Tibial artery (tissue), 4 donors: ENCODE results near the gene KAT8.

Experiments
- DNase-seq, 2 donors: peaks; one replicate each; pipeline ENCODE4 v3.0.0-alpha.2; 2019
- H3K27ac ChIP-seq, 2 donors: fragments of 200-600 bp; sonication (generic) in 1 of 2; 1 replicate in 1 of 2; 2 replicates in 1 of 2; pipeline ENCODE4 v1.5.1; 2018 to 2019; ENCODE audit warnings: mild to moderate bottlenecking in 1 of 2
- H3K27me3 ChIP-seq, 2 donors: fragments of 200-600 bp; sonication (generic) in 1 of 2; one replicate each; pipeline versions ENCODE4 v1.5.1 to v1.6.0; 2016 to 2019
- H3K36me3 ChIP-seq, 3 donors: fragments of 200-600 bp; sonication (generic) in 2 of 3; one replicate each; pipeline ENCODE4 v1.5.1; 2016 to 2019; ENCODE audit warnings: mild to moderate bottlenecking in 2 of 3
- H3K4me1 ChIP-seq, 4 donors: fragments of 200-600 bp; sonication (generic) in 2 of 4; 1 replicate in 3 of 4; 2 replicates in 1 of 4; pipeline ENCODE4 v1.5.1; 2016 to 2019
- H3K4me3 ChIP-seq, 2 donors: fragments of 200-600 bp; sonication (generic) in 1 of 2; 1 replicate in 1 of 2; 2 replicates in 1 of 2; pipeline ENCODE4 v1.5.1; 2018 to 2019; ENCODE audit warnings: mild to moderate bottlenecking in 2 of 2
- H3K9me3 ChIP-seq, 3 donors: fragments of 200-600 bp; sonication (generic) in 1 of 3; one replicate each; pipeline ENCODE4 v1.5.1; 2016 to 2019
- CTCF ChIP-seq, 2 experiments: fragments of 200-600 bp in 1 of 2; fragments of 450-650 bp in 1 of 2; IDR thresholded peaks; one replicate each; pipeline ENCODE4 v1.5.1; 2017 to 2019; ENCODE audit warnings: antibody characterized with exemption in 2 of 2, mild to moderate bottlenecking in 1 of 2, moderate library complexity in 1 of 2
- intact Hi-C: fragments of 100-400 bp; cut with DNase I; formaldehyde crosslinking; loops from one replicate; pipeline ENCODE4 v1.15.0; 2023; ENCODE audit warnings: low total_unique reads

Gene KAT8

GRCh38 chr16:31105677-31106213 lies 11.7 kb upstream of the KAT8 start:
- DNase-seq, result peak; percentile 72 to 89
- peak; percentile 70 to 81 for TF ChIP-seq CTCF (IDR thresholded peaks at IDR 0.05)
- Histone ChIP-seq H3K4me3 (peak overlapping the region; percentile 21 to 30), H3K9me3 (no peaks in the 10 kb centered on the region), H3K36me3 (peaks cover 3 to 13% (median 12%) of the 10 kb centered on the region in 3 donors), H3K27me3 (no peaks in the 10 kb centered on the region), H3K27ac (peak overlapping the region in 1 of 2 donors; percentile 56), H3K4me1 (peaks cover 0 to 23% (median 16%) of the 10 kb centered on the region in 4 donors)
- intact Hi-C loops, result no loop called here

- no peak for DNase-seq
- H3K4me1 ChIP-seq, result peaks cover 0 to 23% (median 16%) of the 10 kb centered on the region in 4 donors
- no peaks in the 10 kb centered on the region for H3K9me3 ChIP-seq
- intact Hi-C loops, result no loop called here
- peaks cover 13 to 23% (median 23%) of the 10 kb centered on the region in 3 donors for H3K36me3 ChIP-seq
- H3K27me3 ChIP-seq, result no peaks in the 10 kb centered on the region
- no peak for TF ChIP-seq CTCF (IDR thresholded peaks at IDR 0.05)
- no peak overlapping the region for H3K4me3 ChIP-seq
- no peak overlapping the region for H3K27ac ChIP-seq
These were observed 10.7 kb upstream of the KAT8 start for GRCh38 chr16:31106509-31107464.

GRCh38 chr16:31107465-31107867 lies 10.0 kb upstream of the KAT8 start:
- intact Hi-C loops, result no loop called here
- DNase-seq, result no peak
- H3K4me3 ChIP-seq, result no peak overlapping the region

GRCh38 chr16:31108035-31108793 lies 9.2 kb upstream of the KAT8 start, which contains the start of gene BCKDK:
TSS of gene BCKDK (plus strand) at chr16:31108386. CDS start at chr16:31109224, 838 bp downstream.
- Histone ChIP-seq H3K36me3 (peaks cover 19 to 37% (median 33%) of the 10 kb centered on the region in 3 donors), H3K9me3 (no peaks in the 10 kb centered on the region), H3K4me1 (peaks cover 0 to 34% (median 17%) of the 10 kb centered on the region in 4 donors), H3K27me3 (no peaks in the 10 kb centered on the region), H3K4me3 (peak within 1 kb of the TSS; percentile 88 to 93), H3K27ac (peak within 1 kb of the TSS; percentile 94 to 98)
- DNase-seq, result peak; percentile 66 to 86
- intact Hi-C loops, result no loop called here
- TF ChIP-seq CTCF (IDR thresholded peaks at IDR 0.05), result no peak

More at GRCh38 chr16:31107465-31107867, 10.0 kb upstream of the KAT8 start:
- peak overlapping the region; percentile 94 to 98 for H3K27ac ChIP-seq
- TF ChIP-seq CTCF (IDR thresholded peaks at IDR 0.05), result no peak
- peaks cover 0 to 27% (median 17%) of the 10 kb centered on the region in 4 donors for H3K4me1 ChIP-seq
- H3K27me3 ChIP-seq, result no peaks in the 10 kb centered on the region
- H3K36me3 ChIP-seq, result peaks cover 19 to 30% (median 30%) of the 10 kb centered on the region in 3 donors
- no peaks in the 10 kb centered on the region for H3K9me3 ChIP-seq
